Measurements from ENCODE around the gene MRPL36.

GRCh38 chr5:1767524-1768282 is 31.9 kb downstream of the MRPL36 start:
- TF ChIP-seq POLR2A (IDR thresholded peaks at IDR 0.05): no peak
- no peak for TF ChIP-seq CTCF (IDR thresholded peaks at IDR 0.05)
- no peak for TF ChIP-seq POLR2AphosphoS5 (IDR thresholded peaks at IDR 0.05)

Measured in breast epithelium (tissue), 3 donors.